ENCODE data around the gene ZNF100.
"Not testable (repeated sequence)": the region's sequence is repeated elsewhere in the genome, so short reads cannot be mapped to it uniquely, and the experiment has no call there.

Gene ZNF100

DNA sequence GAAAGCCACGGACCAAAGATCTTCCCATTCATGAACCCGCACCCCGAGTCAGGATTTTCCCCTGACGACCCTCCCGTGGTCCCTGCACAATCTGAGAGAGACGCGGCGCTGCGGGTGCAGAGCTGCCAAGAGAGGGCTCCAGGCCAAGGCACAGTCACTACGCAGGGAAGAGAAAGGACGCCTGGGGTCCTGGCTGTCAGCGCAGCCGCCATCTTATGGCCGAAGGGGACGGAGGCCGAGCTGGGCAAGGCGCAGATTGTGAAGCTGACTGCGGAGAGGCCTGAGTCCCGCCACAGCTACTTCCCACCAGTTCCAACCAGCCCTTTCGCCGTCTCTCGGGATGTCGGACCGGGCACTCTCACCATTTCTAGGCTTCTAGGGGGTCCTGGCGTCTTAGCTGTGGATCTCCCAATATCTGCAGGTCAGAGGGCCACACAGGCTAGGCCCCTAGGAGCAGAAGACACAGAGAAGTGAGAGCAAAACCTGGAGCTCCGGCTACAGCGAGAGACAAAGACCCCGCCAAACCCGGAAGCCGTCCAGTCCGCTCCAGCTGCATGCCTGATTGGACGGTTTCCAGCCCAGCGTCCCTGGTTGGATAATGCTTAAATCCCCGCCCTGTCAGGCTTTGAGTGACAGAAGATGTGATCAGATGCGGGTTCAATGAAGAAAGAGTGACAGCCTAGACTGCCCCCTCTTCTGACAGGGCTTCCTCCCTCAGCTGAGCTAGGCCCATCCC is at the start of gene ZNF100:
Gene ZNF100, minus strand, starts transcription at position 515 of the 736 bp plus-strand sequence. Its CDS starts 150 bp downstream, at position 365.
- peak; percentile 97 for DNase-seq

DNA sequence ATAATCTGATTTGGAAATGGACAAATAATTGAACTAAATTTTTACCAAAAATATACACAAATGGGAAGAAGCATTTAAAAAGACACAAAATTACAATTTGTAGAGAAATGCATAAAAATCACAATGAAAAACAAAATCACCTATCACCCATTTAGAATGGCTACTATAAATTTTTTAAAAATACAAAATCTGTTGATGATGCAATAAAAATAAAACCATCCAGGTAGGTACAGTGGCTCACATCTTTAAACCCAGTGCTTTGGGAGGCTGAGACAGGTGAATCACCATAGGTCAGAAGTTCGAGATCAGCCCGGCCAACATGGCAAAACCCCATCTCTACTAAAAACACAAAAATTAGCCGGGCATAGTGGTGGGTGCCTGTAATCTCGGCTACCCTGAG is 45.1 kb upstream of the ZNF100 start:
- DNase-seq, result no peak

DNA sequence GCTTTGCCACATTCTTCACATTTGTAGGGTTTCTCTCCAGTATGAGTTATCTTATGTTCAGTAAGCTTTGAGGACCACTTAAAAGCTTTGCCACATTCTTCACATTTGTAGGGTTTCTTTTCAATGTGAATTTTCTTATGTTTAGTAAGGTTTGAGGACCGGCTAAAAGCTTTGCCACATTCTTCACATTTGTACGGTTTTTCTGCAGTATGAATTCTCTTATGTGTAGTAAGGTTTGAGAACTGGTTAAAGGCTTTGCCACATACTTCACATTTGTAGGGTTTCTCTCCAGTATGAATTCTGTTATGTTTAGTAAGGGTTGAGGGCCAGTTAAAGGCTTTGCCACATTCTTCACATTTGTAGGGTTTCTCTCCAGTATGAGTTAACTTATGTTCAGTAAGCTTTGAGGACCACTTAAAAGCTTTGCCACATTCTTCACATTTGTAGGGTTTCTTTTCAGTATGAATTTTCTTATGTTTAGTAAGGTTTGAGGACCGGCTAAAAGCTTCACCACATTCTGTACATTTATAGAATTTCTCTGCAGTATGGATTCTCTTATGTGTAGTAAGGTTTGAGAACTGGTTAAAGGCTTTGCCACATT is 41.1 kb upstream of the ZNF100 start:
- not testable (repeated sequence) for DNase-seq

DNA sequence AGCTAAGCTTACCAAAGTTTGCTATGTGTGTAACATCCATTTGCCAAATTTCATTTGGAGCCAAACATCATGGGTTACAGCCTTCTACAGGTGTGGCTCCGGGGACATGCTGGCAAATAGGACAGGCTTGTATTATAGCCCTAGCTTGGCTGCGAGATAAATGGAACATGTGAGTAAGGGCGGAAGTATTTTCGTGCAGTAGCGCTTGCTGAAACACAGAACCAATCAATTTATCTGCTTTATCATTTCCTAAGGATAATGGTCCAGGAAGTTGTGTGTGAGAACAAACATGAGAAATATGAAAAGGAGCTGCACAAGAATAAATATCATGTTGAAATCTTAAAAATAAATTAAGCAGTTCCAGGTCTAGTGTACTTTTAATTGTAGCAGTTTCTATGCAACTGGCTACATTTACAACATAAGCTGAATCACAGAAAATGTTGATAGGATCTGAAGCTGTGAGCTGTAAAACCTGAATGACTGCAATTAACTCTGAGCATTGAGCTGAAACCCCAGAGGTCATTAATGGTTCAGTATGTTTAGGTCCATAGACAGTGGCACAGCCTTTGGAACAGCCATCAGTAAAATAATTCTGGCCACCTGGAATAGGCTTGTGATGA is 22.2 kb upstream of the ZNF100 start:
- DNase-seq, result no peak

DNA sequence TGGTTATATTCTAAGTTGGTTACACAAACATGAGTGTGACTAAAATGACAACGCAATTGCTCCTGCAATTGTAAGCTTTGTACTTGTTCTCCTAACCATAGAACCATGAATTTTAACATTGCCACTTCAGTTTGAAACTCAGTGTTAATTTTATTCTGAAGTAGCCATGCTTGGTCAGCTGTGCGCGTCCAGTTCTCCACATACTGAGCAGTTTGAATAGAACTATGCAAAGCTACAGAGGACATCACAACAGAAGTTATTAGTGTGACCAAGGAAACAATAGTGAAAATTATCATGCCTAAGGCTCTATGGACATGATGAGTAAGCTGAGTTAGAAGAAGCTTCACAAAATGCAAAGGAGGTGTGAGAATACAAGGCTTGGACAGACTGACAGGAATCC is 19.6 kb upstream of the ZNF100 start:
- no peak for DNase-seq

DNA sequence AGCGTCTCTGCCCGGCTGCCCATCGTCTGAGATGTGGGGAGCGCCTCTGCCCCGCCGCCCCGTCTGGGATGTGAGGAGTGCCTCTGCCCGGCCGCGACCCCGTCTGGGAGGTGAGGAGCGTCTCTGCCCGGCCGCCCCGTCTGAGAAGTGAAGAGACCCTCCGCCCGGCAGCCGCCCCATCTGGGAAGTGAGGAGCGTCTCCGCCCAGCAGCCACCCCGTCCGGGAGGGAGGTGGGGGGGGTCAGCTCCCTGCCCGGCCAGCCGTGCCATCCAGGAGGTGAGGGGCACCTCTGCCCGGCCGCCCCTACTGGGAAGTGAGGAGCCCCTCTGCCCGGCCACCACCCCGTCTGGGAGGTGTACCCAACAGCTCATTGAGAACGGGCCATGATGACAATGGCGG is 8.4 kb upstream of the ZNF100 start:
- not testable (repeated sequence) for DNase-seq

DNA sequence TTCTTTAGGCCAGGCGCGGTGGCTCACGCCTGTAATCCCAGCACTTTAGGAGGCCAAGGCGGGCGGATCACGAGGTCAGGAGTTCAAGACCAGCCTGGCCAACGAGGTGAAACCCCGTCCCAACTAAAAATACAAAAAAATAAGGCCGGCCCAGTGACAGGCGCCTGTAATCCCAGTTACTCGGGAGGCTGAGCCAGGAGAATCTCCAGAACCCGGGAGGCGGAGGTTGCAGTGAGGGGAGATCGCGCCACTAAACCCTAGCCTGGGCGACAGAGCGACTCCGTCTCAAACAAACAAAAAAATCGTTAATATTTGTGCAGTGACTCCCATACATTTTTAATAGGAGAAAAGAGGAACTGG is 694 bp downstream of the ZNF100 start:
- not testable (repeated sequence) for DNase-seq

DNA sequence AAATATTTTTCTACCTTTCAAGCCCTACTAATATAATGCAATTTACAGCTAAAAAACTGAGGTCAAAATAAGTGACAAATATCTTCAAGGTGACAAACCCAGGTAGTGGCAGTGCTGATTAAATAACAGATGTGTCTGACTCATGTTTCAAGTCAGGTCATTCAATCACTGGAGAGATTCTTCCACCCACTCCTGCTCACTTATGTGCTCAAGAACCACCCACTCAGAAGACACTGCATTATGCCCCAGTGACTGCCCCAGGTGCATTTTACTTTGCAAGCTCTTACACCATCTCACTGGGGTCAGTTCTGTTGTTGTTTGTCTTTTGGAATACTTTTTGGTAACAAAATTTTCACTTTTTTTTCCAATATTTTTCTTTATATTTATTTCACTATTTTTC is 2.2 kb downstream of the ZNF100 start:
- DNase-seq, result no peak

DNA sequence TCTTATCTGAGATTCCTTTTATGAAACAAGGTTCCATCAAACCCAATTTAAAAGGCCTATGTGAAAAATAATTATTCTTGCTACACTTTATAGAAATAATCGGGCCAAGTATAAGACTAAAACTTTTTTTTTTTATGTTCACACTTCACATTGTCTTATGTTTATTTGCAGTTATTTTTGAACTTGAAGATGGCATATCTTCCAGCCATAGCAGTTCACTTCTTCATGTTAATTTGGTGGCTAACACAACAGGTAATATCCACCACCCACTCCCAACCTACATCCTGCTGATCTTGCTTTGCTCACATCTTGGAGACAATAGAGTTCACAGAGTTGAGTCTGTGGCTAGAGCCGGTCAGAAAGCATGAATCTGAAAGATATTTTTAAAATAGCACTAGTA is 5.8 kb downstream of the ZNF100 start:
- not testable (repeated sequence) for DNase-seq

DNA sequence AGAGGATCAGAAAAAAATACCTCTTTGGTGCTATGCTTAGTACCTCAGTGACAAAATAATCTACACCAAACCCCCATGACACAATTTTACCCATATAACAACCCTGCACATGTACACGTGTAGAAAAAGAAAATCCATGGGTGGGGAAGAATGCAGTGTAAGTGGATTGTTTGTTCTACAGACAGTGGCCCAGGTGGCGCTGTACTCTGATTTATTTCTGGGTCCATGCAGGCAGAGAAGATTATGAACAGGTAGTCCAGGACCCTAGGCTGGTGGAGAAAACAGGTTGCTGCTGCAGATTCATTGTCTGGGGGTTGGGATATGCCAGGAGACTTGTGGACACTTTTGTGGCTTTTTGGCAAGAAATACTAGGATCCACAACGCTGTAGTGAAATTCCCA is 9.1 kb downstream of the ZNF100 start:
- DNase-seq, result no peak

DNA sequence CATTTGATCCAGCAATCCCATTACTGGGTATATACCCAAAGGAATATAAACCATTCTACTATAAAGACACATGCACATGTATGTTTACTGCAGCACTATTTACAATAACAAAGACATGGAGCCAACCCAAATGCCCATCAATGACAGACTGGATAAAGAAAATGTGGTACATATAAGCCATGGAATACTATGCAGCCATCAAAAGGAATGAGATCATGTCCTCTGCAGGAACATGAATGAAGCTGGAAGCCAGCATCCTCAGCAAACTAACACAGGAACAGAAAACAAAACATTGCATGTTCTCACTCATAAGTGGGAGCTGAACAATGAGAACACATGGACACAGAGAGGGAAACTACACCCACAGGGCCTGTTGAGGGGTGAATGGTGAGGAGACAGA is 11.8 kb downstream of the ZNF100 start:
- not testable (repeated sequence) for DNase-seq

DNA sequence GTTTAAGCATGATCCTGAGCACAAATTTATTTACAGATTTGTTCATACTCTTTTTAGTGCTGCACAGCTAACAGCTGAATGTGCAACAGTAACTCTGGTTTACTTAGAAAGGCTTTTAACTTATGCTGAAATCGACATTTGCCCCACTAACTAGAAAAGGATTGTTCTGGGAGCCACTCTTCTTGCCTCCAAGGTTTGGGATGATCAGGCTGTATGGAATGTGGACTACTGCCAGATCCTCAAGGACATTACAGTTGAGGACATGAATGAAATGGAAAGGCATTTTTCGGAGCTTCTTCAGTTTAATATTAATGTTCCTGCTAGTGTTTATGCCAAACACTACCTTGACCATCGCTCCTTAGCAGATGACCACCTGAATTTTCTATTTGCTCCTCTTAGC is 16.0 kb downstream of the ZNF100 start:
- DNase-seq, result no peak

DNA sequence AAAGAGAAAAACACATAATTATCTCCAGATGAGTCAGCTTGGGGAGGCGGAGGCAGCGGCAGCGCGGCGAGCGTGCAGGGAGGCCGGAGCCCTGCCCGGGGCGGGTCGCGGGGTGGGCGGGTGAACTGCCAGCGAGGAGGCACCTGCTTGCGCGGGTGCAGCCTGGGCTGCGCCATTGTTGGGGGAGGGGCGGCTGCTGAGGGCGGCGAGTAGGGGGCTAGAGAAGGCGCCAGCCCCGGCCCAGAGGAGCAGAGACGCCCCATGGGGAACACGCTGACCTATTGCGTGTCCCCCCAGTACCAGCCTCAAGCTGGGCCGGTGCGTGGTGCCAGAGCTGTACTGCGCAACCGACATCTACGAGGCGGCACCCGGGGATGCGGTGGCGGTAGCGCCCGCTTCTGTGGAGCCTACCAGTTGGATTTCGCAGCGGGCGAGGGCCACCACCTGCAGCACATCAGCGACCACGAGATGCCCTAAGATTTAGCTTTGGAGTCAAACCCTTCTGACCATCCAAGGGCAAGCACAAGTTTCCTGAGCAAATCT is 16.7 kb downstream of the ZNF100 start:
- no peak for DNase-seq

DNA sequence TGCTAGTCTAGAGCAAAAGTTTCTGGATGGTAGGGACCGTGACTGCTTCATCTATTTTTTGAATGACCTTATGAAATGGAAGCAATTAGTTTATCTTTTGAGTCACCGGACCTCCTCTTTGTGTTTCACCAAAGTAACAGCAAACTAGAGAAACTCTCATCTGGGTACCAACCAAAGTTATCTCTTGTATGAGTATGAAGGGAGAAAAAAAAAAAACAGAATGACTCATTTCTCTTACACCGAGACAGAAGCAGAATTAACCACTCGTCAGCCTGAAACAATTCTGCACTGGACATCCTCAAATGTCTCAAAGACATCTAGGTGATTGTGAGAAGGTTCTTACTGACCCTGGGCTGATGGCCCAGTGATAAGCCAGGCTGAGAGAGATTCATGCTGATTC is 18.3 kb downstream of the ZNF100 start:
- DNase-seq, result no peak

DNA sequence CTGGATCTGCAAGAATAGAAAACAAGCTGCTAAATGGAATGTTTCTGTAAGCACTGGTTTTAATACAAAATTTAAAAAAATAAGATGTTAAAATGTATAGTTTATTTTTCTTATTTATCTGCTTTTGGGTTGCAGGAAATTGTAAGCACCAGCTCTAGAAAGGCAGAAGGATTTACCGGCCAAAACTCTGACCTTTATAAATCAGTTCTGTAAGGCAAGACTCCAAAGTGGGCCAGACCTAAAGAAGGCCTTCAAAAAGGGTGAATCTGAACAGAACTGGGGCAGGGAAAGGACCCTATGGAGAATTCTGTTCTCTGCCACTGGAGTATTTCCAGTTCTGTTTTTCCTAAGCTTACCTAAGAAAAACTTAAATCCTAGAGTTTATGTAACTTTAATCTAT is 19.3 kb downstream of the ZNF100 start:
- no peak for DNase-seq

DNA sequence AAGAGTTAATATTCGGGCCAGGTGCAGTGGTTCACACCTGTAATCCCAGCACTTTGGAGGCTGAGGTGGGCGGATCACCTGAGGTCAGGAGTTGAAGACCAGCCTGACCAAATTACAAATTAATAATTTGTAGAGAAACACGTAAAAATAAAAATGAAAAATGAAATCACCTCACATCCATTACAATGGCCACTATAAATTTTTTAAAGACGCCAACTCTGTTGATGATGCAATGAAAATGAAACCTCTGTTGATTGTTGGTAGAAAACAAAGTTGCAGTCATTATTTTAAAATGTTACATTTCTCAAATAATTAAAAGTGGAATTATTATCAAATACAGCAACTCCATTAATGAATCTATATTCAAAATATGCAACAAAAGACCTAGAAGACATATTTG is 26.8 kb downstream of the ZNF100 start:
- DNase-seq, result no peak

DNA sequence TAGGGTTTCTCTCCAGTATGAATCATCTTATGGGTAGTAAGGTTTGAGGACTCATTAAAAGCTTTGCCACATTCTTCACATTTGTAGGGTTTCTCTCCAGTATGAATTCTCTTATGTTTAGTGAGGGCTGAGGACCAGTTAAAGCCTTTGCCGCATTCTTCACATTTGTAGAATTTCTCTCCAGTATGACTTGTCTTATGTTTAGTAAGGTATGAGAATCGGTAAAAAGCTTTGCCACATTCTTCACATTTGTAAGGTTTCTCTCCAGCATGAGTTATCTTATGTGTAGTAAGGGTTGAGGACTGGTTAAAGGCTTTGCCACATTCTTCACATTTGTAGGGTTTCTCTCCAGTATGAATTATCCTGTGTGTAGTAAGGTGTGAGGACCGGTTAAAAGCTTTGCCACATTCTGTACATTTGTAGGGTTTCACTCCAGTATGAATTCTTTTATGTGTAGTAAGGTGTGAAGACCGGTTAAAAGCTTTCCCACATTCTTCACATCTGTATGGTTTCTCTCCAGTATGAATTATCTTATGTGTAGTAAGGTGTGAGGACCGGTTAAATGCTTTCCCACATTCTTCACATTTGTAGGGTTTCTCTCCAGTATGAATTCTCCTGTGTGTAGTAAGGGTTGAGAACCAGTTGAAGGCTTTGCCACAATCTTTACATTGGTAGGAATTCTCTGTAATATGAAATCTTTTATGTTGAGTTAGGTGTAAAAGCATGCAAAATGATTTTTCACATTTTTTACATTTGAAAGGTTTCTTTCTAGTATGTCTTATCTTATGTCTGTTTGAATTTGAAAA is 40.2 kb downstream of the ZNF100 start:
- DNase-seq, result not testable (repeated sequence)

DNA sequence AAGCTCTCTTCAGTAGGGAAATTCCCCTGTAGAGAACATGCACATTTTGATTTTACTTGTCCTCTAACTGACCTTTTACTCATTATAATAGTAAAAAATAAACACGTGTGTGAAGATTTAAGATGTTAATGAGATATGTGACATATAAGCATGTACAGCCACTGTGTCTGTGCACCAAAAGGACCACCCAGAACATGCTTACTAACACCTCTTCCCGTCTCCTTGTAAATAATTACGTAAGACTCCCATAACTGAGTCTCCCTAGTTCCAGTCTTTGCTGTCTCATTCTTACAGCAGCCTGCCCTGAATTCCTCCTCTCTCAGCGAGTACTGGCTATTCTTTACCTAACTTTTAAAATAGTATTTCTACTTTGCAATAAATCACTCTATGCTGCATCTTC is 53.6 kb downstream of the ZNF100 start:
- no peak for DNase-seq

DNA sequence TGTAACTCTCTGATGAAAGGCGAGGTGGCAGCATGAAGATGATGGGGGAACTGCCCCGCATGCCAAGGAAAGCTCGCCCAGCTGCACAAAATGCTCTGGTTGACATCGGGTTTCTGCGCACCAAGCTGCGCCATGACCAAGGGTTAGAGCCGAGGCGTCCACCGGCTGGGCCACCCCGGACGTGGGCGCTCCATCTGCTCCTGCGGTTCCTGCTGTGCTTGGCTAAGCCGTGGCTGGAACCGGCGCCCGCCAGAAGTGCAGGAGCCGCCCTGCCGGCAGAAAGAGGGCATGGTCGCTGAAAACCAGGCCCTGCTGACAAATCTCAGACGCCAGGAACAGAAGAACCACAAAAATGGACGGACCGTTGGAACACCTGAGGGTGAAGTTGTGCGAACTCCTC is 57.9 kb downstream of the ZNF100 start:
- DNase-seq, result no peak

DNA sequence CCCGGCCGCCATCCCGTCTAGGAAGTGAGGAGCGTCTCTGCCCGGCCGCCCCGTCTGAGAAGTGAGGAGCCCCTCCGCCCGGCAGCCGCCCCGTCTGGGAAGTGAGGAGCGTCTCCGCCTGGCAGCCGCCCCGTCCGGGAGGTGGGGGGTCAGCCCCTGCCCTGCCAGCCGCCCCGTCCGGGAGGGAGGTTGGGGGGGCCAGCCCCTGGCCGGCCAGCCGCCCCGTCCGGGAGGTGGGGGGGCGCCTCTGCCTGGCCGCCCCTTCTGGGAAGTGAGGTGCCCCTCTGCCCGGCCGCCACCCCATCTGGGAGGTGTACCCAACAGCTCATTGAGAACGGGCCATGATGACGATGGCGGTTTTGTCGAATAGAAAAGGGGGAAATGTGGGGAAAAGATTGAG is 59.5 kb downstream of the ZNF100 start:
- DNase-seq, result not testable (repeated sequence)

DNA sequence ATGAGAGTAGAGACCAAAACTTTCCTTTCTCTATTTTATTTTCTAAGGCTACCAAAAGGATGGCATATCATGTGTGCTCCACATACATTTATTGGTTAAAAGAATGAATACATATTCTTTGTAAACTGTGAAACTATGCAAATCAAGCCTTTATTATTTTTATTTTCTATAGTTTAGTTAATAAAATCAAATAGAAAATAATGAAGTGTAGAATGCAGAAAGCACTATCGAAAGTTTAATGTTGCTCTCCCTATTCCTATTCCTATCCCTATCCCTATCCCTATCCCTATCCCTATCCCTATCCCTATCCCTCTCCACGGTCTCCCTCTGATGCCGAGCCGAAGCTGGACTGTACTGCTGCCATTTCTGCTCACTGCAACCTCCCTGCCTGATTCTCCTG is 60.3 kb downstream of the ZNF100 start:
- DNase-seq, result no peak

DNA sequence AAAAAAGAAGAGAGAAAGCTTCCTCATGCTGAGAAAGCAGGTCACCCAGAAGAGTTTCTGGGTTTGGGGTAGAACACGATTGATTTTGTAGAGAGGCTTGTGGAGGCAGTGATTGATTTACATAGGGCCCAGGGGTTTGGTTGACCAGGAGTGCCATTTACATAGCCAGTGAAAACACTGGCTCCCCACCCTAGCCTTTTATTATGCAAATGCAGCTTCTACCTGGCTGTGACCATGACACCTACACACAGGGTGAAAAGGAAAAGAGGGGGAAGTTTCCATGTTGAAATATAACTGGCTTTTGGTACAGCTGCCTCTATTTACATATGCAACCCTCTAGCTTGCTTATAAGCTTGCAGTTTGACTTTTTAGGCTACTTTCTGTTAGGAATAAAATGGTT is 62.0 kb downstream of the ZNF100 start:
- no peak for DNase-seq

DNA sequence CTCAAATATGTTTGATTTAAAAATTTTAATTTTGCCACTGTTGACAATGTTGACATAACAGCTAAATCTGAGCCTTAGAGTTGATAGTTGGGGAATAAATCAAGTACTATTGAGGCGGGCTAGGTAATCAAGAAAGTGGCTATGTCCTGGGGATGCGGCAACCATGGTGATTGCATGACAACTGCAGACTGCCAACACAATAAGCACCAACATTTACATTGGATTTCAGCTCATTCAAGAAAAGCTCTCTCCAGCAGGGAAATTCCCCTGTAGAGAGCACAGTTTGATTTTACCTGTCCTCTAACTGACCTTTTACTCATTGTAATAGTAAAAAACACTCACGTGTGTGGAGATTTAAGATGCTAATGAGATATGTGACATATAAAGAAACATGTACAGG is 63.1 kb downstream of the ZNF100 start:
- no peak for DNase-seq
